A549 (cell line): ENCODE results near the gene DOCK11. TPM values are rescaled to one million over a fixed set of nuclear protein-coding genes. Genes with fewer than 3 reads are reported as not detected.
A peak's percentile ranks its signal among the peaks of the same experiment; 100 is the strongest.
"Not testable (repeated sequence)": the region's sequence is repeated elsewhere in the genome, so short reads cannot be mapped to it uniquely, and the experiment has no call there.

ENCODE experiments used
- ATAC-seq, 2 experiments: fragments of 200-7000 bp in 1 of 2; fragments of >200 bp in 1 of 2; cut with Nextera tagmentation in 1 of 2; cut with Tn5 transposase in 1 of 2; 3 replicates each; pipeline versions ENCODE4 v1.8.0 to v1.9.1; 2018 to 2020; ENCODE audit warnings: mild to moderate bottlenecking in 1 of 2, moderate library complexity in 1 of 2
- CTCF ChIA-PET: fragments of 300-600 bp; sonication (Branson Sonifier 250); formaldehyde crosslinking; extraction: SDS; loops from one replicate; lab custom pipeline; 2021; ENCODE audit warnings: antibody characterized with exemption, inconsistent platforms; lab: Yijun Ruan, JAX
- POLR2A ChIA-PET: fragments of 350-600 bp; formaldehyde crosslinking; extraction: SDS; loops from one replicate; lab custom pipeline; 2021; ENCODE audit warnings: antibody characterized with exemption, inconsistent platforms; lab: Yijun Ruan, JAX
- DNase-seq, 2 experiments: peaks; one replicate each; pipeline versions ENCODE4 v3.0.0 to v3.0.0-alpha.2; 2011 to 2016; ENCODE audit warnings: low read depth in 1 of 2, low spot score in 1 of 2
- FAIRE-seq: peaks from 2 replicates; lab custom pipeline; 2011; peaks lifted over from hg19 to GRCh38; lab: Jason Lieb, UNC
- H3K27ac ChIP-seq, 2 experiments: fragments of >200 bp; sonication (Bioruptor Twin); formaldehyde crosslinking; 3 replicates each; pipeline ENCODE4 v1.5.1; 2016 to 2017
- H3K4me1 ChIP-seq: fragments of >200 bp; sonication (Bioruptor Twin); formaldehyde crosslinking; 3 replicates; pipeline ENCODE4 v1.6.1; 2016
- H3K4me2 ChIP-seq: fragments of >200 bp; sonication (Bioruptor Twin); formaldehyde crosslinking; 3 replicates; pipeline ENCODE4 v1.6.1; 2016
- H3K4me3 ChIP-seq: fragments of >200 bp; sonication (Bioruptor Twin); formaldehyde crosslinking; 3 replicates; pipeline ENCODE4 v1.5.1; 2016
- H3K9me3 ChIP-seq: fragments of >200 bp; sonication (Bioruptor Twin); formaldehyde crosslinking; 3 replicates; pipeline ENCODE4 v1.6.1; 2016
- BHLHE40 ChIP-seq: IDR thresholded peaks from 2 replicates; pipeline ENCODE4 v1.6.1; 2012; ENCODE audit warnings: low read depth, low read length, inconsistent platforms
- CBX2 ChIP-seq: fragments of 200-600 bp; sonication (generic); IDR thresholded peaks from 2 replicates; pipeline ENCODE4 v1.6.1; 2016; ENCODE audit warnings: low read depth, mild to moderate bottlenecking, borderline replicate concordance
- CHD2 ChIP-seq: fragments of 150-350 bp; IDR thresholded peaks from 2 replicates; pipeline ENCODE4 v1.6.1; 2014; ENCODE audit warnings: low read length; ENCODE audit not compliant: partially characterized antibody
- CHD4 ChIP-seq: fragments of 200-600 bp; sonication (generic); IDR thresholded peaks from 2 replicates; pipeline ENCODE4 v1.6.1; 2016; ENCODE audit warnings: antibody characterized with exemption, mild to moderate bottlenecking, borderline replicate concordance
- EHF ChIP-seq: fragments of 250-450 bp; sonication (Bioruptor Pico); IDR thresholded peaks from 2 replicates; pipeline ENCODE4 v1.5.0; 2020; ENCODE audit warnings: mild to moderate bottlenecking
- EP300 ChIP-seq, 2 experiments: fragments of >200 bp; sonication (Bioruptor Twin); formaldehyde crosslinking; IDR thresholded peaks; 2 replicates in 1 of 2; 3 replicates in 1 of 2; pipeline ENCODE4 v1.6.1; 2016 to 2017
- FOSL2 ChIP-seq, 2 experiments: fragments of 450-650 bp in 1 of 2; fragments of >200 bp in 1 of 2; sonication (Bioruptor Twin) in 1 of 2; formaldehyde crosslinking; IDR thresholded peaks; 2 replicates each; pipeline versions ENCODE4 v1.5.0 to v1.6.1; 2016 to 2020; ENCODE audit warnings: mild to moderate bottlenecking in 1 of 2, moderate library complexity in 1 of 2
- GATA3 ChIP-seq: IDR thresholded peaks from 2 replicates; pipeline ENCODE4 v1.6.1; 2012; ENCODE audit warnings: borderline replicate concordance
- HEYL ChIP-seq: fragments of 250-450 bp; sonication (Bioruptor Pico); IDR thresholded peaks from 2 replicates; pipeline ENCODE4 v1.8.0; 2021; ENCODE audit warnings: mild to moderate bottlenecking, moderate library complexity
- HOXB5 ChIP-seq: fragments of 250-450 bp; sonication (Bioruptor Pico); IDR thresholded peaks from 2 replicates; pipeline ENCODE4 v1.5.0; 2020; ENCODE audit warnings: mild to moderate bottlenecking, moderate library complexity
- KDM1A ChIP-seq: fragments of 200-600 bp; sonication (generic); IDR thresholded peaks from 2 replicates; pipeline ENCODE4 v1.6.1; 2016; ENCODE audit warnings: low read depth, mild to moderate bottlenecking
- MAFK ChIP-seq: fragments of 450-650 bp; IDR thresholded peaks from 2 replicates; pipeline ENCODE4 v1.6.1; 2014; ENCODE audit not compliant: partially characterized antibody
- RCOR1 ChIP-seq: fragments of 150-350 bp; IDR thresholded peaks from 2 replicates; pipeline ENCODE4 v1.6.1; 2014; ENCODE audit warnings: antibody characterized with exemption, low read length, low read depth
- RNF2 ChIP-seq: fragments of 200-600 bp; sonication (generic); IDR thresholded peaks from 2 replicates; pipeline ENCODE4 v1.6.1; 2016; ENCODE audit warnings: low read depth, mild to moderate bottlenecking, antibody characterized with exemption, moderate library complexity, borderline replicate concordance
- ZC3H11A ChIP-seq: fragments of 450-650 bp; IDR thresholded peaks from 2 replicates; pipeline ENCODE4 v1.6.1; 2014; ENCODE audit warnings: antibody characterized with exemption, mild to moderate bottlenecking
- ZFP36 ChIP-seq: fragments of 450-650 bp; IDR thresholded peaks from 2 replicates; pipeline ENCODE4 v1.6.1; 2014; ENCODE audit warnings: borderline replicate concordance; ENCODE audit not compliant: partially characterized antibody
- WGBS: methylation state at CpG from one replicate; pipeline ENCODE4 v1.1.6; 2017; ENCODE audit errors: missing lambda C conversion rate; 5-methylcytosine and 5-hydroxymethylcytosine counted together
- polyA plus RNA-seq, 4 experiments: library from polyadenylated mRNA; depleted of rRNA in 3 of 4; stranded (reverse); fragments of >200 nt; fragmentation: RNase III in 1 of 4; extraction: RNeasy Plus Mini Kit Qiagen cat#74134 plus additional on column Dnase treatment in 1 of 4; gene quantifications; 2 replicates in 3 of 4; 3 replicates in 1 of 4; pipeline ENCODE4 v1.2.3, GENCODE V29; 2011 to 2017
- TF ChIP-seq, protein P1 (sequence below): fragments of >200 bp; sonication (Bioruptor Twin); formaldehyde crosslinking; IDR thresholded peaks from 3 replicates; pipeline ENCODE4 v1.5.1; 2016
- TF ChIP-seq, protein P2 (sequence below): IDR thresholded peaks from 2 replicates; pipeline ENCODE4 v1.6.1; 2012
- TF ChIP-seq, protein P3 (sequence below): fragments of >200 bp; sonication (Bioruptor Twin); formaldehyde crosslinking; IDR thresholded peaks from 3 replicates; pipeline ENCODE4 v1.6.1; 2016

The DOCK11 gene
- polyA plus RNA-seq, 2 of the 4 experiments (the other 2 are of a cell fraction): 5.8 to 9.5 TPM

GRCh38 chrX:118468122-118468521, 27.5 kb upstream of the DOCK11 start:
- no peak overlapping the region for H3K4me3 ChIP-seq
- ChIA-PET CTCF (interaction anchor here (4.9 kb wide), 1 partner anchor 7 kb away, joined by 21 read pairs; no protein-coding TSS in a partner anchor), POLR2A (no interaction called here)
- WGBS: 76% methylated on average over 7 of the region's 7 CpGs
- FAIRE-seq (no peak), ATAC-seq (no peak), DNase-seq (no peak)
- no peak for TF ChIP-seq KDM1A
- TF ChIP-seq CHD2: no peak
- no peak for TF ChIP-seq FOSL2 (IDR thresholded peaks at IDR 0.05)
- TF ChIP-seq FOSL2 (CRISPR knock-in tag; IDR thresholded peaks at IDR 0.05): no peak
- TF ChIP-seq RNF2: no peak
- TF ChIP-seq, protein P1, sequence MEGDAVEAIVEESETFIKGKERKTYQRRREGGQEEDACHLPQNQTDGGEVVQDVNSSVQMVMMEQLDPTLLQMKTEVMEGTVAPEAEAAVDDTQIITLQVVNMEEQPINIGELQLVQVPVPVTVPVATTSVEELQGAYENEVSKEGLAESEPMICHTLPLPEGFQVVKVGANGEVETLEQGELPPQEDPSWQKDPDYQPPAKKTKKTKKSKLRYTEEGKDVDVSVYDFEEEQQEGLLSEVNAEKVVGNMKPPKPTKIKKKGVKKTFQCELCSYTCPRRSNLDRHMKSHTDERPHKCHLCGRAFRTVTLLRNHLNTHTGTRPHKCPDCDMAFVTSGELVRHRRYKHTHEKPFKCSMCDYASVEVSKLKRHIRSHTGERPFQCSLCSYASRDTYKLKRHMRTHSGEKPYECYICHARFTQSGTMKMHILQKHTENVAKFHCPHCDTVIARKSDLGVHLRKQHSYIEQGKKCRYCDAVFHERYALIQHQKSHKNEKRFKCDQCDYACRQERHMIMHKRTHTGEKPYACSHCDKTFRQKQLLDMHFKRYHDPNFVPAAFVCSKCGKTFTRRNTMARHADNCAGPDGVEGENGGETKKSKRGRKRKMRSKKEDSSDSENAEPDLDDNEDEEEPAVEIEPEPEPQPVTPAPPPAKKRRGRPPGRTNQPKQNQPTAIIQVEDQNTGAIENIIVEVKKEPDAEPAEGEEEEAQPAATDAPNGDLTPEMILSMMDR: no peak
- TF ChIP-seq ZC3H11A: no peak
- TF ChIP-seq, protein P2, sequence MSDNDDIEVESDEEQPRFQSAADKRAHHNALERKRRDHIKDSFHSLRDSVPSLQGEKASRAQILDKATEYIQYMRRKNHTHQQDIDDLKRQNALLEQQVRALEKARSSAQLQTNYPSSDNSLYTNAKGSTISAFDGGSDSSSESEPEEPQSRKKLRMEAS: no peak
- TF ChIP-seq EP300 (IDR thresholded peaks at IDR 0.05): no peak
- no peak for TF ChIP-seq EHF (CRISPR knock-in tag)
- TF ChIP-seq GATA3: no peak
- 0 out of 3 replicates have a peak, but pooled peaks cover 9% of the 10 kb centered on the region for H3K9me3 ChIP-seq
- no peak overlapping the region for H3K27ac ChIP-seq
- H3K4me1 ChIP-seq: no peaks in the 10 kb centered on the region
- no peak overlapping the region for H3K4me2 ChIP-seq

DNA sequence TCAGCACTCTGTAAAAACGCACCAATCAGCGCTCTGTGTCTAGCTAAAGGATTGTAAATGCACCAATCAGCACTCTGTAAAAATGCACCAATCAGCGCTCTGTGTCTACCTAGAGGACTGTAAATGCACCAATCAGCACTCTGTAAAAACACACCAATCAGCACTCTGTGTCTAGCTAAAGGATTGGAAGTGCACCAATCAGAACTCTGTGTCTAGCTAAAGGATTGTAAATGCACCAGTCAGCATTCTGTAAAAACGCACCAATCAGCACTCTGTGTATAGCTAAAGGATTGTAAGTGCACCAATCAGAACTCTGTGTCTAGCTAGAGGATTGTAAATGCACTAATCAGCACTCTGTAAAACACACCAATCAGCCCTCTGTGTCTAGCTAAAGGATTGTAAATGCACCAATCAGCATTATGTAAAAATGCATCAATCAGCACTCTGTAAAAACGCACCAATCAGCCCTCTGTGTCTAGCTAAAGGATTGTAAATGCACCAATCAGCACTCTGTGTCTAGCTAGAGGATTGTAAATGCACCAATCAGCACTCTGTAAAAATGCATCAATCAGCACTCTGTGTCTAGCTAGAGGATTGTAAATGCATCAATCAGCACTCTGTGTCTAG, 24.8 kb upstream of the DOCK11 start:
- H3K9me3 ChIP-seq, DNase-seq, H3K4me2 ChIP-seq, FAIRE-seq, ATAC-seq, H3K27ac ChIP-seq, H3K4me1 ChIP-seq, H3K4me3 ChIP-seq, POLR2A ChIA-PET: not testable (repeated sequence)
- CTCF ChIA-PET: interaction anchor here (1.2 to 4.9 kb wide), 3 partner anchors 10 to 131 kb away, joined by 3 to 21 read pairs (median 7); no protein-coding TSS in a partner anchor
- WGBS: 66% methylated on average over 5 of the region's 5 CpGs
- TF ChIP-seq MAFK: peak; percentile 84

DNA sequence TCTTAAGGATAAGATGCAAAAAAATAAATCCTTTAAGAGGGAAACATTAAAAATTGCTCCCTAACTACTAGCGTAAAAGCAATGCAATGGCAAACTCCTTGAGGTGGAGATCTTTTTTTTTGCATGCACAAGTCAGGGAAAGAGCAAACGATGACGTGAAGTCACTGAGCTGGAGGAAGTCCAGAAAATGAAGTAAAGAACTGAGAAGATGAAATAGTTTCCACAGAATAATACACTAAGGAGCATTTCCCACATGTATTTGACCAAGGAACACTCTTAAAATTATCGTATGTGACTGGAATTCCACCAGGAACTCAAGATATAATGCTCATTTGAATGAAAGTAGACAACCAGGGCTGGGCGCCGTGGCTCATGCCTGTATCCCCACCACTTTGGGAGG, 21.0 kb upstream of the DOCK11 start:
- ChIA-PET CTCF (no interaction called here), POLR2A (no interaction called here)
- ATAC-seq (no peak), FAIRE-seq (no peak), DNase-seq (no peak)
- 41% methylated on average over 4 of the region's 6 CpGs for WGBS
- Histone ChIP-seq H3K4me3 (no peak overlapping the region), H3K27ac (no peak overlapping the region), H3K9me3 (0 out of 3 replicates have a peak, but pooled peaks cover 9% of the 10 kb centered on the region), H3K4me1 (no peaks in the 10 kb centered on the region), H3K4me2 (no peak overlapping the region)
- no peak for TF ChIP-seq ZFP36
- TF ChIP-seq HOXB5 (CRISPR knock-in tag): no peak
- no peak for TF ChIP-seq CBX2
- TF ChIP-seq CHD4: no peak
- TF ChIP-seq, protein P3, sequence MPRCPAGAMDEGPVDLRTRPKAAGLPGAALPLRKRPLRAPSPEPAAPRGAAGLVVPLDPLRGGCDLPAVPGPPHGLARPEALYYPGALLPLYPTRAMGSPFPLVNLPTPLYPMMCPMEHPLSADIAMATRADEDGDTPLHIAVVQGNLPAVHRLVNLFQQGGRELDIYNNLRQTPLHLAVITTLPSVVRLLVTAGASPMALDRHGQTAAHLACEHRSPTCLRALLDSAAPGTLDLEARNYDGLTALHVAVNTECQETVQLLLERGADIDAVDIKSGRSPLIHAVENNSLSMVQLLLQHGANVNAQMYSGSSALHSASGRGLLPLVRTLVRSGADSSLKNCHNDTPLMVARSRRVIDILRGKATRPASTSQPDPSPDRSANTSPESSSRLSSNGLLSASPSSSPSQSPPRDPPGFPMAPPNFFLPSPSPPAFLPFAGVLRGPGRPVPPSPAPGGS: no peak
- TF ChIP-seq BHLHE40: no peak
- no peak for TF ChIP-seq HEYL (CRISPR knock-in tag)
- TF ChIP-seq RCOR1: no peak
